Activated gamma-delta T cell treated with anti-CD3 and anti-CD28 coated beads, Interleukin-2, amount 50 U/mL, for 16 hours (primary cell): ENCODE measurements around the gene PRKG1.

Source experiments
- DNase-seq: peaks from one replicate; pipeline ENCODE4 v3.0.0-alpha.2; 2020; ENCODE audit warnings: low read depth

Gene PRKG1

DNA sequence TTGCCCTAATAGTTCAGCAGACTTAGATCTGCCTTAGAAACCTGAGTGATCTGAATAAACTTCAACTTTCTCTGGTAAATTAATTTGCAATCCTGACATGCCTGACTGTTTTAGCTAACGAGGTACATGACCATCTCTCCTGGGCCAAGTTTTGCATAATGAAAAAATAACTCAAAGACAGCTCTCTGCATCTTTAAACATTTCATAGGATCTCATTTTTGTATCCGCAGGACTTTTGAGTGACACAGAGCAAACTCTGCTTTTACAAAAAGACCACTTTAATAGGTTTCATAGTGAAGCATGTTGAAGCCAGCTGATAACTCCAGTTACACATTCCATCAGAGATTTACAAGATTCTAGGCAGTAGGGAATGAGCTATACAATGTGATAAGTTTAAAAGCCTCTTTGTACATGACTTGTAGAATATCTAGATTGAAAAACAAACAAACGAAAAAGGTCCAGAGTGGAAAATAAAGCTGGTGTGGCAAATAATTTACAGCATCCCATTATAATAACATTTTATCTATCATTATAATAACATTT is 2.1 kb downstream of the PRKG1 start:
- no peak for DNase-seq

DNA sequence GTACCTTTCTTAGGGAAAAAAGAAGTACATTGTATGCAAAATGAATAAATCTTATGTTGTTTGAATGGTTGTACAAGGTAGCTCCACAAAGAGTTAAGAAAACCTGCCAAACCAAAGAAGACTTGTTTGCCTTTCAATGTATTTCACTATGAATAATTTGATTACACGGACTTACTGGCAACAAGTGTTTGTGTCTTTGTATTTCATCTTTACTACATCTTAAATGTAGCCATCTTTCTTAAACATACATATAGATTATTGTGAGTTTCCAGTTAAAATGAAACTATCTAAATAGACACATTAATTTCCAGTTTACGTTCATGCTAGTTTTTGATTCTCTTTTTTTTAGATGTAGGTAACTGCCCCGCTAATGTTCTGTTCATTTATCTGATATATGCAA is 2.8 kb downstream of the PRKG1 start:
- DNase-seq: no peak

DNA sequence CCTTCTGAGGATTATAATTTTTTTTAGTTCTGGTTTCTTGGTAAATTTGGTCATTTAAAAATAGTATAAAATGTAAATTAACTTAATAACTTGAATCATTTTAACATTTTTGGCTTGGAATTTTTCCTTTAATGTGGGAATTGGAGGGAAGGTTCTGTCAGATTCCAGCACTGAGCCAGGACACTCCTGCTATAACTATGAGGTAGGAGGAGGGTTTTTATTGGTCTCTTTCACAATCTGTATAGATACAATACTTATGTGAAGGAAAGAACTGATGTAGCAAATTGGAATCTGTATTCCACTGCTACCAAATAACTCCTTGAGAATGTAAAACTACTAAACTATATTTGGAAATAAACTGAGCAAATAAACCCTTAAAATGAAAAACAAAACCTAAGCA is 3.2 kb downstream of the PRKG1 start:
- DNase-seq: no peak

DNA sequence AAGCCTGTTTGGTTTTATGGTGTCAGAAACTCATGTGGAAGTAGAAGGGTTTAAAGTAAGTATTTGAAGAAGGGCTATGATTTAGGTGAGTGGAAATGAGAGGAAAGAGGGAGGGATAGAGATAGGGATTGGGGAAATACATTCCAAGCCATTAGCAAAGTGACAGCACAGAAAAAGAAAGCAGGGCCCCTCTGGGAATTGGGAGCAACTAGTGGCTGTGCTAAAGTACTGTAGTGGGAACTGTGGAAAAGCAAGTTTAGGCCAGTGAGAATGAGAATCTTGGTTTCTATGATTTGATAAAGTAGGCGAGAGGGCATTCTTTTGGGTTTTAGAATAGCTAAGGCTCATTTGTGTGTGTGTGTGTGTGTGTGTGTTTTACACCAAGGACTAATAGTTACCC is 5.0 kb downstream of the PRKG1 start:
- no peak for DNase-seq

DNA sequence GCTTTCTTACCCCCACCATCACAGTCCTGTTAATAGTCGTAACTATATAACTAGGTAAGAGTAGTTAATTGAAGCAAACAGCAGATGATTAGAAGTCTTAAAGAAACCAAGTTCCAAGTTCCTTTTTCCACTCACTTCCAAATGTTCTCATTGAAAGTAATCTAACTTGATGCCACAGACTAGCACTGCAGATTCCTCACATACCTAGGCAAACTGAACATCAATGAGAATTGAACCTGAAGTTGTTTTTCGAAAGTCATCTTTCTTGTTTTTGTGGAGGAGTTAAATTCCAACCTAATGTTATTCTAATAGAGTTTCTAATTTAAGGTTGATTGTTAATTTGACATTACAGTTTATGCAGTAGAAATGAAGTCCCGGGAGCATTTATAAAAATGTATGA is 5.5 kb downstream of the PRKG1 start:
- no peak for DNase-seq

DNA sequence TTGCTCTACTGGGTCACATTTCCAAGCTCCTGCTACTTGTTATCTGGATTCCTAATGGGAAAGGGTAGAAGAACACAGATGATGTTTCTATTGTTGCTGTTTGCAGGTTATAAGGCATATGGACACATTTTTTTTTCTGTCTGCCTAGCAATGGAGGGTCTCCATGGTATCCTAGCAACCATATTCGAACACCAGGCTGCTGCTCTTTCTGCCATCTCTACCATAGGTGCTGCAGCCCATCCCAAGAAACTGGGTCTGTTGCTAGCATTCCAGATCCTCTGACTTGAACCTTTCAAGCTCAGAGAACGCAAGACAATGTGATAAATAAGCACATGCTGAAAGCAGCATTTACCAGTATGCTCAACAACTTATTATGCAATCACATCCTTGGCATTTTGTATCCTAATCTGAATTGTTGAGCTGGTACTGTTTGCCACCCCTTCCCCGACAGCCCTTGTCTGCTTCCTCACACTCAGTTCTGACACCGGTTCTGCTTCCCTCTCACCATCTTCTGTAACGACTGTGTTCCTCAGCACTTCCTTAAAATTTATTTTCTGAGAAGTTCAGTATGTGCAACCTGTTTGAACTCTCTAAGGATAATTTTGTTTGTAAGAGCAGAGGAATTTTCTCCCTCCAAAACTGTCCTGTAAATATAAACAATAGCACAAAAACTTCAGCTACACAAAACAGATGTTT is 6.2 kb downstream of the PRKG1 start:
- DNase-seq: no peak

DNA sequence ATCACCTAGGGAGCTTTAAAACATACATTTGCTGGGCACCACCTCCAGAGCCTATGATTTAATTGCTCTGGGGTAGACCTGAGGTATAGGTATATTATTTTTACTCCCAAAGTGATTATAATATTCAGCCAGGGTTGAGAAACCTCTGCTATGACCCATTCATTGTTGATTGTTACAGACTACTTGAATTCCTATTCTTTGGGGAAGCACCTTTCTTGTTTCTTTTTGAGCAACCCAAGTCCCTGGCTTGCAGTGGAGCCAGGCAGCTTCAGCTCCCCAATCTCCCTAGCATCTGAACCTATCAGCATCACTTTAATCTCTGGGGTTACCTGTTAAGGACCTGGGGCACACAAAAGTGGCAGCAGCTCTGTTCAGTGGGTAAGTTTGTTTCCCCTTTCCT is 8.6 kb downstream of the PRKG1 start:
- DNase-seq: no peak

DNA sequence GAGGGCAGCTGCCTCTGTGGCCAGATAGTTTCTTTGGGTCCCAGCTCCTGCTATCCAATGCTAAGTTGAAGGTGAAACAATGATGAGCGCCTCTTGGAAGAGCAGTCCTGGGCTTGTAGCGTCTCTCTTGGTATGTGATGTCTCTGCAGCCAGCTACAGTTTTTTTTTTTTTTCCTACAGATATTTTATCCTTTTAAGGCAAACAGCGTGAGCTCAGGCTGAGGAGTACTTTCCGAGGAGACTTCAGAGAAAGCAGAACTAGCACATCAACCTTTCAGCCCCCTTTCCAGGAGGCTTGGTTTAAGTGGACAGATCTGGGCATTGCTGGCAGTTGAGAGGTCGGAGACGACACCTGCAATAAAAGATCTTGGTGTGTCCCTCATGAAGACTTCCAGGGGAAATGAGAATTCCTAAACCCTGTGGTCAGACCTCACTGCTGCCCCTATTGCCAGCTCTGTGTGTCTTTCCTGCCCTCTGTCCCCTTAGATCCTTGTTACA is 9.1 kb downstream of the PRKG1 start:
- DNase-seq: no peak

DNA sequence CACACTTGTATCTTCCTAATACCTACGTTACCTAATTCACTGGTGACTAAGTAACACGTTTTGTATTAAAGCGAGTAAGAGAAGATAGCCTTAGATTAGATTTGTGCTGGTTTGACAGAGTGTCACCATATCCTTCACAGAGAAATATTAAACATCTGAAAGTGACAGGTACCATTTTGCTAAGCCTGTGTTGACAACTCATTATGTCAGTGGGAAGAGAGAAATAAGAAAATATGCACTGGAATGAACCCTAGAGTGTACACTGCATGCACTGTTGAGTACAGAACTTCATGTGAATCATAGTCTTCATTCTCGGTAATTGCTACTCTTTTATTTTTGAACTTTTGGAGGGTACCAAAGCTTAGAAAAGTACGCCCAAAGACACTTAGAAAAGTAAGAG is 10.9 kb downstream of the PRKG1 start:
- no peak for DNase-seq

DNA sequence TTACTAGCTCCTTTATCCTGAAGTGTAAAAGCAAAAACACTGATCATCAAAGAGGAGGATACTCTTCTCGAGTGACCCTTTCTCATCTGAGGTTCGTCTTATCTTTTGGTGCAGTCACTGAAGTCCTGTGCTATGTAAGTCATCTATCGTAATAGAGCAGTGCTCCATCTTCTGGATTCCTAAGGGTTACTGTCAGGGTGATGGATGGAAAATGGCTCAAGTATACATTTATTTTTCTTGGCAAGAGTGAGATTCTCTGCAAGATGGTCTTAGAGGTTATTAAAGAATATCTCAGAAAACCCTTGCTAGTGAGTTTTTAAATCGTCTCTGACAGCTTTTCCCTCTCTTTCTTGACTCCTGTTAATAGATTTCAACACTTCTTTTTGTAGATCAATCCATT is 12.4 kb downstream of the PRKG1 start:
- no peak for DNase-seq

DNA sequence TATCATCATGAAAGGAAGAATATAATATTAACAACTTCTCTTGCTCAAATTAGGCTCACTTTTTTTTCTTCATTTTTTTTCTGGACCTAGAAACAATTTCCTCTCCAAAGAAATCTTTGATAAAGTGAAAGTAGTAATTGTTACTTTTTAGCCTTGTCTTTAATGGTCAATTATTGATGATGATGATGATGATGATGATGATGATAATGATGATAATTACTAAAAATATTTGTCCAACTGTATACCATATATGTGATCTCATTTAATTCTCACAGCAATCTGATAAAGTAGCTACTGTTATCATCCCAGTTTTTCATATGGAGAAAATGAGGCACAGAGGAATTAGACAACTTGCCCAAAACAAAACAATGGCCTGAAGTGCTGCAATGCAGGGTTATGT is 12.8 kb downstream of the PRKG1 start:
- DNase-seq: no peak

DNA sequence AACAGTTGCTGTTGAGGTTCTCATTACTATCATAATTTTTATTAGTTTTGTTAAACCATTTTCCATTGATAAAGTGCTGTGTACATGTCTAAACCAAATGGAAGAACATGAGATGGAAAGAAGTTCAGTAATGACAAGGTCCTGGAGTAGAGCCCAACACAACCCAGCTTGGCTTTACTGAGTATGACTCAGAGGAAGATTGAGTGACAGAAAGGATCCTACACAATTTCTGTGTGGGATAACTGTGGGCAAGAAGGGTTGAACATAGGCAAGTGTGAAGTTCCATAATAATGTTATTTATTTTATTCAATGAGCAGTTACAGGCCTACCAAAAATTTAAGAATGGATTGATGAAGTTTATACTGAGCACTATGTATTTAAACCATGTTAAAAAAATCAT is 15.9 kb downstream of the PRKG1 start:
- DNase-seq: no peak

DNA sequence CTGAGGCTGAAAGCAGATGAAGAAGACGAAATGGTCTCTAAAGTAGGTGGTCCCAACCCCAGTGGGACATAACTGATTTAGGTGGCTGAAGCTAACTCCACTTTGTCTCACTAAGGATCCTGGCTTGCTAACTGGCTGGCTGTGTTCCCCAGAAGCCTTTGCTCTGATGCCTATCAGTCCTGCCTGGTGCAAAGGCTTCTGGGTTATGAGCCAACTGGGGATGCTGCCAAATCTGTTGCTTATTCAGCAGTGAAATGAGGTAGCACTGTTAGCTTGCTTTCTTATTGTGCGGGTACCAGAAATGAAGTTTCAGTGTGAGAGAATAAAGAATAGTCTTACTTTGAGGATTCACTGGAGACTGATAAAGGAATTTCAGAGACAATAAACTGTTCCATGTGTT is 18.1 kb downstream of the PRKG1 start:
- DNase-seq: no peak

DNA sequence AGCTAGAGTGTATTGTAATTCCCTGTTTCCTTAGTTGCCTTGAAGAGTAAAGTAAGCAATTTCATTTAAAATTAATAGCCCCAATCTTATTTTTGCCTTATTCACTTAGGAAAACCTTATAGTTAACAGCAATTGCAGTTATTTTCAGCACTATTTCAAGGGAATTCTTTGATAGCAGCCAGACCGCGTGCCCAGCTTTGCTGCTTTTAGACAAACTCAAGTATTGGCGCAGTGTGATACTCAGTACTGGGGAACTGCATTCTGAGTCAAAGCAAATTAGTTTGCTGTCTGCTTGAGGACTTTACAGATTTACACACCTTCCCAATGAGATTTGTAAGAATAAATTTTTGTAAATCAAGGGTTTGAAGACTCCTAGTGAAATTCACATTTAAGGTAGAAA is 21.2 kb downstream of the PRKG1 start:
- no peak for DNase-seq

DNA sequence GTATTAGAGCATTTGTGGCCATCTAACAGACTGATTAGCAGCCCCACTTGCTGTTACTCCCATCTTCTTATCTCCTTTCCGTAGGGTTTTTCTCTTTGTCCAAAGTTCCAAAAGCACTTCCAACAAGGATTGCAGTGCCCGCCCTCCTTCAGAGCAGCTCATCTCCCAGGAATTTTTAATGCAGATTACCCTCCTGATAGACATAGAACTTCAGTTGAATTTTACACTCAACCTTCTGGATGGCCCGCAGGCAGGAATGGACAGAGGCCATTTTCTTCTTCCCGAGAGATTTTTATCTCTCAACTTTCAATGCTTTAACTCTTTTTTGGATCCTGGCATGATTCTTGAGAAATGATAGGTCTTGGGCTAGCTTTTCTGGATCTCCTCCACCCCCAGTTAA is 23.3 kb downstream of the PRKG1 start:
- DNase-seq: no peak

DNA sequence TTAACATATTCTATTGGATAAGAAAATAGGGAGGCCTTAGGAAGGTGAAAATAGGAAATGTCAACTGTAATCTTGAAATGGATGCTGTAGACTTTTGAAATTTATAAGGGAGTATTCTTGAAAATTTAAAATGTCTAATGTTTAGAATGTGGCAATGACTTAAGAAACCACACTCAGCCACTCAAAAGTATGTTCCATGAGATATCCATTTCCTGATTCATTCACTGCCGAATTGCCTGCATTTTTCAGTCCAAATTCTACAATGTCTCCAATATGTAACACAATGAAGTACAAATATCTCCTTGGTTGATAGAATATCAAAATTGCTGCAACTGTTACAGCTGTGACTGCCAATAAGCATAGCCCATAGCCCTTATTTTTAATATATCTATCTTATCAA is 25.9 kb downstream of the PRKG1 start:
- no peak for DNase-seq

DNA sequence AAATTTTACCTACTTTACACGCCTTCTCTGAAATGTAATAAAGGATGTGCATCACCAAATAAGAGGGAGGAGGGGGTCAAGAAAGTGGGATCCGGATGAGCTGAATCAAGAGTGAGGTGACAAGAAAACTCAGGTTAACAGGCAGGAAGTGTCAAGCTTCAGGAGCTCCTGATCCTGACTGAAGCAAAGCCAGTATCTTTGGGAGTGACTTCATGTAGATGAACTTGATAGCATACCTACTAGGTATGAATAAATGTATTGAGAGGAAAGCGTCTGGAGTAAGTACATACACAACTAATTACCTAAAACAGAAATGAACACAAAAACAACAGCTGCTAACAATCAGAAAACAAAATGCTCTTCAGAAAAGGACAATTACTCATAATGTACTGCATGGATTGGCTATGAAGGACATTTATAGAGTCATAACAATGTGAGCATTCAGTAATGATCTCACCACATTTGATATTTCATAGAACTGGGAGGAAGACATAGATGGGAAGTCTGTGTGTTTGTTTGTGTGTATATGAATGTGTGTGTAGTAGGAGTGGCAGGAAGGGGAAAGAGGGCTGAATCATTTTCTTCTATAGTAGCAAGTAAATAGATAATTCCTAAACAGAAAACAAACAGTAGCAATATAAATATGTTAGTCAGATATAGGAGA is 29.4 kb downstream of the PRKG1 start:
- DNase-seq: no peak

DNA sequence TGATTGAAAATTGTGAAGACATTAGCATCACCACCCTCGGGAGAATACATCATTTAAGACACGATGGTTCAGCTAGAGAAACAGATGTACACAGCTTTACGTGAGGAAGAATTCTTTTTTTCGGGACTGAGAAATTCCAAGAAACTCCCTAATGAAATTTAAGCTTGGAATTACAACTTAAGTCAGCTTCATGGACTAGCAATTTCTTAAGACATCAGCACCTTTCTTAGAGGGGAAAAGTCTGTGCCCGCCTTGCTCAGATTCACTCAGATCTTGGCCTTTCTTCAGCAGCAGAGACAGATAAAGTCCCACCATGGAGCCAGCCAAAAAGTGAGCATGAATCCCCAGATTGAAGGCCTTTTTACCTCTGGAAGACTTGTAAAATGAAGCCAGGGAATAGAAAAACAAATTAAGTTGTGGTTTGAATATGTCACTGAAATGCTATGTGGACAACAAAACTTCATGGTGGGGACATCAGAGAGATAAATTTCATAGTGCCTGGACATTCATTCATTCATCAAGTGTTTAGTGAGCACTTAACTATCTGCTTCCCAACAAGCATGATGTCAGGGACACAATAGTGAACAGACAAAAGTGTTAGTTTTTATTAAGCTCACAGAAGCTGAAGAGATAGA is 32.1 kb downstream of the PRKG1 start:
- no peak for DNase-seq

DNA sequence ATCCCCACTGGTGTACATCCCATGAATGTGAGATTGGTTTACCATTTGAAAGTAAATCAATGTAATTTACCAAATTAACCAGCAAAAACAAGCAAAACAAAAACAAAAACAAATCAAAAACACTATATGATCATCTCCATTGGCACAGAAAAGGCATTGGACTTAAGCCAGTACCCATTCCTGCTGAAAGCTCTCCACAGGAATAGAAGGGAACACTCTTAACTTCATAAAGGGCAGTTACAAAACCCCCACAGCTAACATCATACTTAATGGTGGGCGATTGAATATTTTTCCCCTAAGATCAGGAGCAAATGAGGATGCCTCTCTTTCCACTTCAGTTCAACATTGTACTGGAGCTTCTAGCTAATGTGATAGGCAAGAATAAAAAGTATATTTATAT is 34.1 kb downstream of the PRKG1 start:
- no peak for DNase-seq

DNA sequence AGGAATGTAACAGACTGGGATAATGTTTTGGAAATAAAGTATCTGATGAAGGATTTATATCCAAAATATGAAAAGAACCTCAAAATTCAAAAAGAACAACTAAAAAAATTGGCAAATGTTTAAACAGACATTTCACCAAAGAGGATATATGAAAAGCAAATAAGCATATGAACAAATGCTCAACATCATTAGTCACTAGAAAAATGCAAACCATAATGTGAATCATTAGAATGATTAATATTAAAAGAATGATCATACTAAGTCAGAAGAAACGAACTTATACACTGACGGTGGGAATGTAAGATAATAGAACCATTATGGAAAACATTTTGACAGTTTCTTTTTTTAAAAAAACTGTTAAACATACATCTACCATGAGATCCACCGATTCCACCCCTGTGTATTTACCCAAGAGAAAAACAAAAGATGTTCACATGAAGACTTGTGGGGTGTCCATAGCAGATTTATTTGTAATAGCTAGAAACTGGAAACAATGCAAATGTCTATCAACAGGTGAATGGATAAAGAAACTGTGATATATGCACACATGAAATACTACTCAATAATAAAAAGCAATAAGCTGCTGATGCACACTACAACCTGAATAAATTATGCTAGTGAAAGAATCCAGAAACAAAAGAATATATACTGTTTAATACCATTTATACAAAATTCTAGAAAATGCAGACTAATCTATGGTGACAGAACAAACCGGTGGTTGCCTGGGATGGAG is 35.7 kb downstream of the PRKG1 start:
- DNase-seq: no peak

DNA sequence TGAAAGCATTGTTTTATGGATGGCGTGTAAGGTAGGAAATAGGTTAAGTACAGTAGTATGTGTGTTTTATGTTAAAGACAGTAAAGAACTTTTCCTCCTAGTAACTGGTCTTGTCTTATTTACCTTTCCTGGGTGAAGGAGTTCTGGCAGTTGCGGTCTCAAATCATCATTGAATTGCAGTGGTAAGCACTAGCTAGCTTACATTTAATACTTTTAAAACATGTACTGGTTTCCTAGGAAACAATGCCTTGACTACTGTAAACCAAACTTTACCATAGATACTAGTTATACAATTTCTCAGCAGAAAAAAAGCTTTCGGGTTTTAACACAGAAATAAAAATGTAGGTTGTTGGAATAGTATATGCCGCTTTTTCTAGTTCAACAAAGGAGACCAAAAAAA is 37.7 kb downstream of the PRKG1 start:
- DNase-seq: no peak

DNA sequence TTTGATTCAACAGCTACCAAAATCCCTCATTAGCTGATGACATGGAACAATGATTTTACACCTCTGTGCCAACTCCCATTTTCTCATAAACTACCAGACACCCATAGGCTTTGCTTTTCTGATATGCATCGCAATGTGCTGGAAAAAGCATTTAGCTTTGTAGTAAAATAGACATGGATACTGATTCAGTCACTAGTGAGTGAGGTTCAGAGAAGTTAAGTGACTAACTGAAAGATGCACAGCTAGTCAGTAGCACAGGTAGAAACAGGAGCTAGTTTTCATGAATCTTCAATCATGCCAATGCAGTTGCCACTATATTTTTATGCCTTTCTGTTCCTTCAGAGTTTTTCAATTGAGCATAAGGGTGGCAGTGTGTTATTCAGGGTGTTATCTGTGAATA is 38.7 kb downstream of the PRKG1 start:
- DNase-seq: no peak
